ENCODE data around the gene BCL2L2.

- TF ChIP-seq SP2 (tag by site-specific recombination; IDR thresholded peaks at IDR 0.05) (no peak), ZNF530 (tag by site-specific recombination; IDR thresholded peaks at IDR 0.05; ENCODE audit: low read depth) (no peak), ZNF510 (tag by site-specific recombination; IDR thresholded peaks at IDR 0.05; ENCODE audit: insufficient replicate concordance) (no peak), CTCF (tag by site-specific recombination; IDR thresholded peaks at IDR 0.05) (no peak), ZNF513 (tag by site-specific recombination; IDR thresholded peaks at IDR 0.05) (no peak), ZNF488 (tag by site-specific recombination; IDR thresholded peaks at IDR 0.05) (no peak)
These were observed 2.2 kb downstream of the BCL2L2 start for GRCh38 chr14:23308721-23309445.

Data from HEK293 (cell line).